HG03558 (cell line): ENCODE data around the gene GGACT.

Source experiments
- ATAC-seq: cut with Tn5 transposase; IDR thresholded peaks from one replicate; pipeline ENCODE4 v1.9.1; 2021; ENCODE audit warnings: moderate number of reproducible peaks; ENCODE audit not compliant: unreplicated experiment; ENCODE audit errors: extremely low read depth

The GGACT gene

GRCh38 chr13:100560498-100561157 lies 28.0 kb downstream of the GGACT start:
- no peak for ATAC-seq

GRCh38 chr13:100559886-100560285 lies 28.7 kb downstream of the GGACT start:
- no peak for ATAC-seq

- ATAC-seq = no peak
Measured at GRCh38 chr13:100552755-100553154, 35.8 kb downstream of the GGACT start.

- no peak for ATAC-seq
Measured at GRCh38 chr13:100549316-100549715, 39.3 kb downstream of the GGACT start.

- no peak for ATAC-seq
Measured at GRCh38 chr13:100547791-100548201, 40.8 kb downstream of the GGACT start.

GRCh38 chr13:100546713-100547405 lies 41.7 kb downstream of the GGACT start:
- no peak for ATAC-seq

GRCh38 chr13:100545684-100546061 lies 42.9 kb downstream of the GGACT start:
- ATAC-seq = no peak

GRCh38 chr13:100544866-100545683 lies 43.5 kb downstream of the GGACT start:
- ATAC-seq = no peak

- ATAC-seq = no peak
Measured at GRCh38 chr13:100543872-100544602, 44.6 kb downstream of the GGACT start.

GRCh38 chr13:100542826-100543156 lies 45.8 kb downstream of the GGACT start:
- ATAC-seq = peak; percentile 94

- no peak for ATAC-seq
Measured at GRCh38 chr13:100541897-100542825, 46.4 kb downstream of the GGACT start.

- ATAC-seq = no peak
Measured at GRCh38 chr13:100540621-100541020, 48.0 kb downstream of the GGACT start.

GRCh38 chr13:100537951-100538462 lies 50.6 kb downstream of the GGACT start:
- ATAC-seq = no peak

GRCh38 chr13:100537486-100537885 lies 51.1 kb downstream of the GGACT start:
- no peak for ATAC-seq

GRCh38 chr13:100536643-100537180 lies 51.9 kb downstream of the GGACT start:
- no peak for ATAC-seq

GRCh38 chr13:100535426-100536135 lies 53.0 kb downstream of the GGACT start:
- ATAC-seq = no peak

GRCh38 chr13:100534911-100535310 lies 53.7 kb downstream of the GGACT start:
- no peak for ATAC-seq

GRCh38 chr13:100534147-100534843 lies 54.3 kb downstream of the GGACT start:
- no peak for ATAC-seq
